Large intestine (tissue), 3 donors: Measurements from ENCODE around the gene PDZRN3. TPM values are rescaled to one million over a fixed set of nuclear protein-coding genes. Genes with fewer than 3 reads are reported as not detected.

Source experiments
- DNase-seq, 2 donors: peaks; one replicate each; pipeline versions ENCODE4 v3.0.0 to v3.0.0-alpha.2; 2013
- H3K27ac ChIP-seq: one replicate; pipeline ENCODE4 v1.5.1; 2013; ENCODE audit warnings: low read length
- H3K27me3 ChIP-seq: 2 replicates; pipeline ENCODE4 v1.6.1; 2013; ENCODE audit warnings: low read length; ENCODE audit not compliant: control insufficient read depth, insufficient read depth
- H3K36me3 ChIP-seq: 2 replicates; pipeline ENCODE4 v1.6.1; 2013; ENCODE audit warnings: low read length; ENCODE audit not compliant: control insufficient read depth, insufficient read depth
- H3K4me1 ChIP-seq: one replicate; pipeline ENCODE4 v1.6.1; 2013; ENCODE audit warnings: low read length; ENCODE audit not compliant: control insufficient read depth, insufficient read depth
- H3K4me3 ChIP-seq: one replicate; pipeline ENCODE4 v1.5.1; 2013; ENCODE audit warnings: low read length
- H3K9me3 ChIP-seq: one replicate; pipeline ENCODE4 v1.6.1; 2013; ENCODE audit warnings: mild to moderate bottlenecking, low read depth, low read length, moderate library complexity; ENCODE audit not compliant: control insufficient read depth
- WGBS: methylation state at CpG from one replicate; pipeline ENCODE4 v1.1.5; 2013; ENCODE audit warnings: low lambda C conversion rate; ENCODE audit not compliant: insufficient coverage; 5-methylcytosine and 5-hydroxymethylcytosine counted together
- polyA plus RNA-seq: library from polyadenylated mRNA; unstranded; fragments of 120-200 nt; gene quantifications from one replicate; pipeline ENCODE4 v1.2.1, GENCODE V29; 2013

The PDZRN3 gene
- polyA plus RNA-seq, 1 donor: 40.7 TPM

DNA sequence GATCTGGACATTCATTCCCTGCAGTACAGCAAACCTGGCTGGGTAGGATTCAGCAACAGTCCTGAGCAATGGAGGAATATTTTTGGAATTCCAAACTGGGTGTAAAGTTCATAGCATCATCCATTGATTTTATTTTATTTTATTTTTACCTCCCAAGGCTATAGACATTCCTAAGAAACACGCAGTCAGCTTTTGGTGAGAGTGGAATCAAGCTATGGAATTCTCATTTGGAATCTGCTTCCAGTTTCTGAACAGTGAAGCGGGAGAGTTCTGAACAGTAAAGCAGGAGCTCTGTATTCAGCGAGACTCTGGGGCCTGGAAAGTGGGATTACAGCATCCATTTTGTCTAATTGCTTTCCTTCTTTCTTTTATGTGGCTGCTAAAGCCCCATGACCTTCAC lies 1.4 kb upstream of the PDZRN3 start:
- no peaks in the 10 kb centered on the region for H3K27me3 ChIP-seq
- no peak overlapping the region for H3K27ac ChIP-seq
- peaks cover 14% of the 10 kb centered on the region for H3K4me1 ChIP-seq
- 78% methylated on average over 2 of the region's 3 CpGs for WGBS
- H3K36me3 ChIP-seq: no peaks in the 10 kb centered on the region
- no peak overlapping the region for H3K4me3 ChIP-seq
- no peaks in the 10 kb centered on the region for H3K9me3 ChIP-seq
- DNase-seq: no peak

DNA sequence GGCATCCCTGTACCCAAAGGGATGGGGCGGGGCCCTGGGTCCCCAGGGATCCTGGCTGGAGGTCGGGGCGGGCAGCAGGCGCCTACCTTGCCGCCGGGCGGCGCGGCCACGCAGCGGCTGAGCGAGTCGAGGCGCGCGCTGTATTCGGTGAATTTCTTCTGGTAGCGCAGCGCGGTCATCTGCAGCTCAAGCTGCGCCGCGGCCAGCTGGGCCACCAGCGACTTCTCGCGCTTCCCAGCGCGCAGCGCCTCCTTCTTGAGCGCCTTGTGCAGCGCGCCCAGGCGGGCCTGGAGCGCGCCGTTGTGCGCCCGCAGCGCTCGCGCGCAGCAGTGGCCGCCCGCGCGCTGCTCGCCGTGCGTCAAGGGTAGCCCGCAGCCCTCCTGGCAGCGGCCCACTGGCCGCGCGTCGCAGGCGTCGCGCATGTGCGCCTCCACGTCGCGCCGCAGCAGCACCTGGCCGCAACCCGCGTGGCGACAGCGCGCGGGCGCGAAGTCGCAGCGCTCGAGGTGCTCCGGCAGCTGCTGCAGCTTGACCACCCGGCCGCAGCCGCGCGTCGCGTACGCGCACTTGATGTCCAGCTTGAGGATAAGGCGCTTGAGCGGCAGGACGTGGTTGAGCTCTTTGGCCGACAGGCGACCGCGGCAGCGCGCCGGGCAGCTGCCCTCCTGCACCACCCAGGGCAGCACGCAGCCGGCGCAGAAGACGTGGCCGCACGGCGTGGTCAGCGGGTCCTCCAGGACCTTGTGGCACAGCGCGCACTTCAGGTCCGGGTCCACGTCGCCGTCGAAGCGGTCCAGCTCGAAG lies 522 bp downstream of the PDZRN3 start:
- H3K27me3 ChIP-seq: no peaks in the 10 kb centered on the region
- H3K27ac ChIP-seq: peak overlapping the region; percentile 62
- peaks cover 24% of the 10 kb centered on the region for H3K4me1 ChIP-seq
- no CpG with 5 or more reads among the region's 112 CpGs for WGBS
- no peaks in the 10 kb centered on the region for H3K9me3 ChIP-seq
- H3K4me3 ChIP-seq: peak overlapping the region; percentile 76
- H3K36me3 ChIP-seq: peaks cover 4% of the 10 kb centered on the region
- DNase-seq: peak; percentile 59 to 85

DNA sequence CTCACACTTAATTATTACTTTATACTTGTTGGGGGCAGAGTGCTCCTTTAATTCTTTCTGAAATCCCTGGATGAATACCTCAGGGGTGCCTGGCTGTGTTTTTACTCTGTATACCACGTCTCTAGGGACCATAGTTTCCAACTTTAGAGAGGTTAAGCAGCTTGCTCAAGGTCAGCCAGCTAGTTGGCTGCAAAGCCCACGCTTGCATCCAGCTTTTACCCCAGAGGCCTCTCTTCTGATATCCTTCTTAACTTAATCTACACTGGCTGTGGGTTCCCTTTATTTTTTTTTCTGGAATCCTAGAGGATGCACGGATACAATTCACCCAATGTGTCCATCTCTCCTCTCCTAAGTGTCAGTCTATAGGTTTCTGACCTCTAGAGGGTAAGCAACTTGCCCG lies 1.4 kb downstream of the PDZRN3 start:
- WGBS: no CpG with 5 or more reads among the region's 4 CpGs
- H3K27ac ChIP-seq: peak overlapping the region; percentile 62
- H3K4me3 ChIP-seq: peak overlapping the region; percentile 76
- H3K9me3 ChIP-seq: no peaks in the 10 kb centered on the region
- peaks cover 7% of the 10 kb centered on the region for H3K36me3 ChIP-seq
- DNase-seq: no peak
- H3K27me3 ChIP-seq: no peaks in the 10 kb centered on the region
- H3K4me1 ChIP-seq: peaks cover 24% of the 10 kb centered on the region

DNA sequence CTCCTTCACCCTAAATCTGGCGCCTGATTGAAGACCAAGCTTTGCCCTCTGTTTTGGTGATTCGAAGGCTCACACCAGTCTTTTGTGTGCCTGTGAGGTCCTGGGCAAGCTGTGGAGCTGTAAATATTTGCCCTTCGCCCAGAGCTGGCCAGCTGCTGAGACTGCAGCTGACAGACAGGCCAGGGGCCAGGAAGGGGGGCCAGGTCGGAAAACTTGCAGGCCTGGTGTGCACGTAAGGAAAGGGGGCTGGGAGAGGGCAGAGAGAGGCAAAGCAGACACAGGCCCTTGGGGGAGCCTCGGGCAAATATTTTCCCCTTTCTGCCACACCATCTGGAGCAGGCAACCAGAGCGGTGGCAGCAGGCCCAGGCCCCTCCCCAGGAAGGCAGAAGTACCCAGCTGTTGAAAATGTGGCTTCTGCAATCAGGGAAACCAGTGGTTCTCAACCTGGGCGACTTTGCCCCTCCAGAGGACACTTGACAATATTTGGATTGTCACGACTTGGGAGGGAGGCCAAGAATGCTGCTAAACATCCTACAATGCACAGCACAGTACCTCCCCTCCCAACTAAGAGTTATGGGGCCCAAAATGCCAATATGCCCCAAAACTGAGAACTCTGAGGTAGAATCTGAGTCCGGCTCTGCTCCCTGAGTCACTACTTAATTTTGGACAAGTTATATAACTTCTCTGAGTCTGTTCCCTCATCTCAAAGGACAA lies 2.5 kb downstream of the PDZRN3 start:
- H3K9me3 ChIP-seq: no peaks in the 10 kb centered on the region
- peaks cover 7% of the 10 kb centered on the region for H3K36me3 ChIP-seq
- peak overlapping the region; percentile 76 for H3K27ac ChIP-seq
- no CpG with 5 or more reads among the region's 10 CpGs for WGBS
- peaks cover 24% of the 10 kb centered on the region for H3K4me1 ChIP-seq
- no peaks in the 10 kb centered on the region for H3K27me3 ChIP-seq
- H3K4me3 ChIP-seq: peak overlapping the region; percentile 76
- peak; percentile 81 to 91 for DNase-seq

DNA sequence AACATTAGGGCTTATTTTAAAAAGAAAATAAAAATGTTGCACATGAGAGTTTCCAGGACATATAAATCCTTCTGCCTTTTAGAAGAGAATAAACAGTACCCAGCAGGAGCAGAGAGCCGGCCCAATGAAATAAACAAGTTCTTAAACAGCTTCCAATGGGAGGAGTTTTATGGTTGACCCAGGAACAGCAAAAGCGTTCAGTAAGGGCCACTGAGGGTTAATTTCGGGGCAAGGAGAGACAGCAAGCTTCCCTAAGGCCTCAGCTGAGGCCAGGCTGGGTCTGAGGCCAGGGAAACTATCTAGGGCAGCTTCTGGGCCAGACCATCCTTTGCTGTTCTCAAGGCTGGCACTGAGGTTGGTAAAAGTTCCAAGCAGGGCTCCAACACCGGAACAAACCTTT lies 3.4 kb downstream of the PDZRN3 start:
- Histone ChIP-seq H3K36me3 (peaks cover 9% of the 10 kb centered on the region), H3K27ac (peak overlapping the region; percentile 76), H3K9me3 (no peaks in the 10 kb centered on the region), H3K4me3 (peak overlapping the region; percentile 76), H3K4me1 (peaks cover 24% of the 10 kb centered on the region), H3K27me3 (no peaks in the 10 kb centered on the region)
- no peak for DNase-seq
- WGBS: no CpG with 5 or more reads among the region's 4 CpGs

DNA sequence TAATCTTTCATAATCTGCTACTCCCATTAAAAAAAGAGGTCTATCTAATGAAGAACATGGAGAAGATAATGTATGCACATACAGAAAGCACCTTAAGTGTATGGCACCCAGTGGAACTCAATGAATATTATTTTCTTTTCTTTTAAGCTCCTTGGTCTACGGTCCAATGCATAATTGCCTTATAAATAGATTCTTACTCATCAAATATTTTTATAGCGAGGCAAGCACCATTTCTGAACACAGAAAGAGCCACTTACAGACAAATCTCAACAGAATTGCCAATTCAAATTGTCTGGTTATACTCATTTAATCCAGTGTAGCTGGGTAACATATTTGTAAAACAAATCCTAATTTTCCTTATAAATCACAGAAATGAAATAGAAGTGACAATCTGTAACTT lies 6.3 kb downstream of the PDZRN3 start:
- H3K36me3 ChIP-seq: peaks cover 9% of the 10 kb centered on the region
- no peak overlapping the region for H3K27ac ChIP-seq
- no peaks in the 10 kb centered on the region for H3K27me3 ChIP-seq
- WGBS: 83% methylated on average over 1 of the region's 2 CpGs
- H3K9me3 ChIP-seq: no peaks in the 10 kb centered on the region
- H3K4me3 ChIP-seq: no peak overlapping the region
- no peak for DNase-seq
- H3K4me1 ChIP-seq: peaks cover 24% of the 10 kb centered on the region

DNA sequence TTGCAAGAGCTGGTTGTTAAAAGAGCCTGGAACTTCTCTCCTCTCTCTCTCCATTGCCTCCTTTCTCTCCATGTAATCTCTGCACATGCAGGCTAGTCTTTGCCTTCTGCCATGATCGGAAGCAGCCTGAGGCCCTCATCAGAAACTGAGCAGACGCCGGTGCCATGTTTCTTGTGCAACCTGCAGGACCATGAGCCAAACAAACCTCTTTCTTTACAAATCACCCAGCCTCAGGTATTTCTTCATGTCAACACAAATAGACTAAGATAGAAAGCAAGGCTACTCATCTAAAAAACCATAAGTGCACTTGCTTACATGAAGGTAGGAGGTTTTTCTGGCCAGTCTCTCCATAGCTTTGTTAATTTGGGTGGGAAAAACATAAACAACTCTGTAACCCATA lies 8.7 kb downstream of the PDZRN3 start:
- H3K9me3 ChIP-seq: no peaks in the 10 kb centered on the region
- H3K27ac ChIP-seq: no peak overlapping the region
- peaks cover 12% of the 10 kb centered on the region for H3K4me1 ChIP-seq
- H3K27me3 ChIP-seq: no peaks in the 10 kb centered on the region
- DNase-seq: no peak
- H3K4me3 ChIP-seq: no peak overlapping the region
- H3K36me3 ChIP-seq: peaks cover 9% of the 10 kb centered on the region
- no CpG with 5 or more reads among the region's 3 CpGs for WGBS

DNA sequence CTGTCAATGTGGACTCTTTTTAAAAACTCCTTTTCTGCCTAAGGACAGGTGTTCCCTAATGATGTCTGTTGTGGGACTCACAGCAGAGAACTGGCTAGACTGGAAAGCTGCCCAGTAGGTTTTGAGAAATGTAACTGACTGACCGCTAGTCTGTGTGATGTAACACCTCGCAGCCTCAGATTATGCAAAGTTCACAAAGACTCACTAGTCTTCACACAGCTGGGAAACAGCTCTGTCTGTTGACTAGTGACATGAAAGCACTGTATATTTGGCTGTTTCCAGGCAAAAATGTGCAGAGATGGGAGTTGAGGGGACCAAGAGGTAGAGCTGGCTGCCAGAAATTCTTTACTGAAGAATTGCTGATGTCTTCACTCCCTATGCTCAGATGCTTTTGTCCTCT lies 10.3 kb downstream of the PDZRN3 start:
- Histone ChIP-seq H3K27me3 (no peaks in the 10 kb centered on the region), H3K4me1 (peaks cover 3% of the 10 kb centered on the region), H3K36me3 (peaks cover 6% of the 10 kb centered on the region), H3K9me3 (no peaks in the 10 kb centered on the region), H3K27ac (no peak overlapping the region), H3K4me3 (no peak overlapping the region)
- peak in 1 of 2 donors; percentile 22 for DNase-seq
- WGBS: no CpG with 5 or more reads among the region's 2 CpGs

DNA sequence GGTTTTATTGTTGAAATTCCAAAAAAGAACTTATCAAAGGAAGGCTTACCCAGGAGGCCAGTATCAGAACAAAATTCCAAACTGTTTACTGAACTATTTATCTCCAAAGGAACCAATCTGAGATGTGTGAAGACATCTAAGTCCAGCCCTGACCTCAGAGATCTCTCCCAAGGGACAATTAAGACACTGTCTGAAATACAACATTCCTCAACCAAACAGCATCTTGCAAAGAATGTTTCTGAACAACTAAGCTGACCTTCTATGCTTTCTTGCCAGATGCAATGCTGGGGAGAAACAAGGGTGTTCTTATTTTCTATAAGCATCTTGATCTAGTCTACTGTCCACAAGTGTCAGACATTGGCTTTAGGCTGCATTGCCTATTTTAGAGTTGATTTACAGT lies 13.6 kb downstream of the PDZRN3 start:
- Histone ChIP-seq H3K4me1 (peaks cover 18% of the 10 kb centered on the region), H3K4me3 (no peak overlapping the region), H3K27me3 (no peaks in the 10 kb centered on the region), H3K27ac (no peak overlapping the region), H3K36me3 (peaks cover 4% of the 10 kb centered on the region), H3K9me3 (no peaks in the 10 kb centered on the region)
- no peak for DNase-seq

DNA sequence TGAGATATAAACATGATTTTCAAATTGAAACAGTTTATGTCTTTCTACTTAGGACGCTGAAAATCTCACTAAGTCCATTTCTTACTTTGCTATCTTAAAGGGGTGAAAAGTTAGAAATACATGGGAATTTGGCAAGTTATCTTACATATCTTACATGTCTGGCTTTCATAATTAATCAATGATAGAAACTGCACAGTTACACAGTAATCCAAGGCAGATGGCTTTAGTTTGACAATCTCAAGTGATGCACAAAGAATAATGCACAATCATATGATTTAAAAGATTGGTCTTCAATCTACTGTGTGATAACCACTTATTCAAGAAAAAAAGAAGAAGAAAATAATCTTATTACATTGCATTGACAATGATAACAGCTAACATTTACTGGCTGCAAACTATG lies 14.2 kb downstream of the PDZRN3 start:
- H3K9me3 ChIP-seq: no peaks in the 10 kb centered on the region
- H3K27ac ChIP-seq: no peak overlapping the region
- H3K27me3 ChIP-seq: no peaks in the 10 kb centered on the region
- H3K36me3 ChIP-seq: peaks cover 6% of the 10 kb centered on the region
- peaks cover 18% of the 10 kb centered on the region for H3K4me1 ChIP-seq
- H3K4me3 ChIP-seq: no peak overlapping the region
- WGBS: 83% methylated on average over 1 of the region's 1 CpG
- DNase-seq: no peak
